A549 (cell line): Measurements from ENCODE around the gene EXOSC3.

ENCODE experiments used
- BCL3 ChIP-seq: fragments of >200 bp; sonication (Bioruptor Twin); formaldehyde crosslinking; IDR thresholded peaks from 3 replicates; pipeline ENCODE4 v1.6.1; 2016
- CTCF ChIP-seq: fragments of >200 bp; sonication (Bioruptor Twin); formaldehyde crosslinking; IDR thresholded peaks from 3 replicates; pipeline ENCODE4 v1.5.1; 2016
- EP300 ChIP-seq, 2 experiments: fragments of >200 bp; sonication (Bioruptor Twin); formaldehyde crosslinking; IDR thresholded peaks; 2 replicates in 1 of 2; 3 replicates in 1 of 2; pipeline ENCODE4 v1.6.1; 2016 to 2017
- JUNB ChIP-seq: fragments of >200 bp; sonication (Bioruptor Twin); formaldehyde crosslinking; IDR thresholded peaks from 2 replicates; pipeline ENCODE4 v1.6.1; 2016
- MAFK ChIP-seq: fragments of 450-650 bp; IDR thresholded peaks from 2 replicates; pipeline ENCODE4 v1.6.1; 2014; ENCODE audit not compliant: partially characterized antibody
- MAZ ChIP-seq: fragments of 150-350 bp; IDR thresholded peaks from 2 replicates; pipeline ENCODE4 v1.6.1; 2014; ENCODE audit warnings: antibody characterized with exemption, low read depth, low read length, borderline replicate concordance
- NPAS2 ChIP-seq: fragments of 250-450 bp; sonication (Bioruptor Pico); IDR thresholded peaks from 2 replicates; pipeline ENCODE4 v1.8.0; 2022; ENCODE audit warnings: mild to moderate bottlenecking, moderate library complexity, borderline replicate concordance
- POLR2A ChIP-seq: IDR thresholded peaks from 2 replicates; pipeline ENCODE4 v1.6.1; 2012; ENCODE audit warnings: mild to moderate bottlenecking, low read length
- REST ChIP-seq: fragments of 200-600 bp; sonication (generic); IDR thresholded peaks from 2 replicates; pipeline ENCODE4 v1.6.1; 2016; ENCODE audit warnings: antibody characterized with exemption, mild to moderate bottlenecking, moderate library complexity
- ZFP36 ChIP-seq: fragments of 450-650 bp; IDR thresholded peaks from 2 replicates; pipeline ENCODE4 v1.6.1; 2014; ENCODE audit warnings: borderline replicate concordance; ENCODE audit not compliant: partially characterized antibody

- TF ChIP-seq CTCF = no peak
- TF ChIP-seq REST = no peak
- no peak for TF ChIP-seq POLR2A
- TF ChIP-seq ZFP36 = no peak
- no peak for TF ChIP-seq NPAS2 (CRISPR knock-in tag)
- TF ChIP-seq MAZ = no peak
- TF ChIP-seq JUNB = no peak
- no peak for TF ChIP-seq BCL3
- no peak for TF ChIP-seq MAFK
- no peak for TF ChIP-seq EP300 (IDR thresholded peaks at IDR 0.05)
Observed at GRCh38 chr9:37749129-37749528, 35.7 kb downstream of the EXOSC3 start.
